ENCODE measurements around the gene HYAL3.
A peak's percentile ranks its signal among the peaks of the same experiment; 100 is the strongest.
"Not testable (repeated sequence)": the region's sequence is repeated elsewhere in the genome, so short reads cannot be mapped to it uniquely, and the experiment has no call there.

The HYAL3 gene

DNA sequence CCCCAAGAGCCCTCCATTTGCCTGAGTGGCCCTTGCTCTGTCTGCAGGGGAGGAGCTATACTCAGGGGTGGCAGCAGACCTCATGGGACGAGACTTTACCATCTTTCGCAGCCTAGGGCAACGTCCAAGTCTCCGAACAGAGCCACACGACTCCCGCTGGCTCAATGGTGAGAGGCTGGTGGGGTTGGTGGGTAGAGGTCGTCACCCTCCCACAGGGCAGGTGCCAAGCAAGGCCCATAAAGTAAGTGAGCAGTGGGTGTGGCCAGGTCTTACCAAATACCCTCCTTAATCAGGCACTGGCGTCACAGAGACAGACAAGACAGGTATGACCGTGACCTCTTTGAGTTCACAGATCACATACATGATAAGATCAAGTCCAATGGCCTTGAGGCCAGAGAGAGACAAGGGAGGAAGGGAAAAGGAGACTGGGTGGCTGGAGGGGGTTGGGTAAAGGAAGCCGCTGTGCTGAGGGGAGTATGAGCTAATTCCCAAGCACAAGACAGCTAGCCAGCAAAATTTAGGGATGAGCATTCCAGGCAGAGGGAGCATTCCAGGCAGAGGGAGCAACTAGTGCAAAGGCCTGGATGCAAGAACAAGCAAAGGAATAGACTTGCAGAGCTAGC lies 27.8 kb downstream of the HYAL3 start:
- DNase-seq (ENCODE audit: extremely low read depth in 1 of 2, low read depth in 1 of 2): no peak

DNA sequence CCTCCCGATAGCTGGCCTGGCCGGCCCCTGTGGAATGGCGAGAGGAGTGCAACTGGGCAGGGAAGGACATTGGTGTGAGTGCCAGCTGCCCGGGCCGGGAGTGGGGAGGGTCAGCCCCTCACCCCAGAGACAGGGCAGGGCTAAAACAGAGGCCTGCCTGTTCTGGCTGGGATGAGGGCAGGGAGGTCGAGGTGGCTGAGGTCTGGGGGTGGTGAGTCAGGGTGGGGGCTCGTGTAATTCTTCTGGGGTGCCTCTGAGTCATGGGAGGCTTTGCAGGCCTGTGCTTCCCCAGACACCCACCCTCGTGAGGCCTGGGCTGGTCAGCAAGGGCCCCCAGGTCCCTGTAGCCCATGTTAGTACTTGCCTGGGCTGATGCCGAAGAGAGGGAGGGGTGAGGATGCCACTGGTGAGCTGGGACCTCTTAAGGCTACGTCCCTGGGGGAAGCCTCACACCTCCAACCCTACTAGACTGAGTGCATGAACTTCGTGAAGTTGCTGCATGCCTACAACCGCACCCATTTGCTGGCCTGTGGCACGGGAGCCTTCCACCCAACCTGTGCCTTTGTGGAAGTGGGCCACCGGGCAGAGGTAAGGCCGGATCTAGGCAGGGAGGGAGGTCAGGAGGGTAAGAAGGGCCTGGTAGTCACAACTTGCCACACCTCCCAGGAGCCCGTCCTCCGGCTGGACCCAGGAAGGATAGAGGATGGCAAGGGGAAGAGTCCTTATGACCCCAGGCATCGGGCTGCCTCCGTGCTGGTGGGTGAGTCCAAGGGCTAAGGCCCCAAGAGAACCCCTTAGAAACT lies 28.6 kb downstream of the HYAL3 start:
- DNase-seq (ENCODE audit: extremely low read depth in 1 of 2, low read depth in 1 of 2): no peak

DNA sequence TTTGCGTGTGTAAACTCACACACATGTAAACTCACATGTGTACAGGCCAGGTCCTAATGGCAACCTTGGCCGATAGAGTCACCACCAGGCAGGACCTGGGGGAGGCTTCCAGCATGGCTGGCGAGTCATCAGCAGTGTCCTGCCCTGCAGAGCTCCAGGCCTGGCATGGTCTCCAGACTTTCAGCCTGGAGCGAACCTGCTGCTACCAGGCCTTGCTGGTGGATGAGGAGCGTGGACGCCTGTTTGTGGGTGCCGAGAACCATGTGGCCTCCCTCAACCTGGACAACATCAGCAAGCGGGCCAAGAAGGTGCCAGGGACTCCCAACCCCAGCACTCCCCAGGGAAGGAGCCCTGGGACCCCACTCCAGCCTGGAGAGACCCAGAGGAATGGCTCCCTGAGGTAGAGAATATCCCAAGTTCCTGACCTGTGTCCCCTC lies 29.2 kb downstream of the HYAL3 start:
- DNase-seq (ENCODE audit: extremely low read depth in 1 of 2, low read depth in 1 of 2): no peak

DNA sequence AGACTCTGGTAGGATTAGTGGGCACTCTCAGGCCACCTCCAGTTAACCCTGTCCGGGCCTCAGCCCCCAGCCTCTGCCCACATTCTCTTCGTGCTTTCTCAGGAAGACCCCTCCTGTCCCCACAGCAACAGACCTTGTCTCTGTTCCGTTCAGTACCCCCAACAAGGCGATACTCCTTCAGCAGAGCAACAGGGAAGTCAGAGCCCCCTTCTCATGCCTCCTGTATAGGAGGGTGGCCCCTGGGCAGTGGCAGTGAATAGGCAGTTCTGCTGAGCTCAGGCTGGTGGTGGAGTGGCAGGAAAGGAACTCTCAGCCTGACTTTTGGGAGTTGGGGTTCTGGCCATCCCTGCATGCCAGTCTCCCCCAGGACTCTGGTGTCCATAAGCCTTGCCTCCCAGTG lies 29.7 kb downstream of the HYAL3 start:
- DNase-seq (ENCODE audit: extremely low read depth in 1 of 2, low read depth in 1 of 2): no peak

DNA sequence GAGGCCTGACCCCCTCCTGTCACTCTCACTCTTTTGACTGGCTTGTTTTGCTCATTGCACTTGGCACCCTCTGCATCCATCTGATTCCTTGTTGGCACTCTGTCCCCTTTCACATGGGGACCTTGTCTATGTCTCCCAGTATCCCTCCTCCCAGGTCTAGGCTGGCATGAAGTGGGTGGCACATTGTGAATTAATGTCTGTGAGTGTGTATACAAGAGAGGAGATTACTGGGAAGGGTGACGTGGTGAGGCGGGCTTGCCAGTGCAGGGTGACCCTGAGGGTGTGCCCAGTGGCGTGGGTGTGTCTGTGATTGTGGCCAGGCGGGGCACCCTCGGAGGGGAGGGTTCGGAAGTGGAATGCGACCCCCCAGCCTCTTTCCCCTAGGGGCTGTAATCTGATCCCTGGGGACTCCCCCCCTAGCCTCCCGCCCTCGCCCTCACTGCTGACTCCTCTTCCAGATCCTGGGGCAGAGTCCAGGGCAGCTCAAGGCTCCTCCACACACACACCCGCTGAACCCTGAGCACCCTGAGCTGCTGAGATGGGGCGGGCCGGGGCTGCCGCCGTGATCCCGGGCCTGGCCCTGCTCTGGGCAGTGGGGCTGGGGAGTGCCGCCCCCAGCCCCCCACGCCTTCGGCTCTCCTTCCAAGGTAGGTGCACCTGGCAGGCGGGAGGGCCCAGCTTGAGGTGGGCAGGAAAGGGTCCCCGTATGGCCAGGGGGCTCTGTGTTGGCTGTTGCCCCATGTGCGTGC lies 30.3 kb downstream of the HYAL3 start, which contains the start of gene SEMA3B:
Gene SEMA3B (plus strand): TSS at position 445 of the 749 bp plus-strand sequence. CDS start 94 bp downstream, at position 539.
- DNase-seq (ENCODE audit: extremely low read depth in 1 of 2, low read depth in 1 of 2): no peak

DNA sequence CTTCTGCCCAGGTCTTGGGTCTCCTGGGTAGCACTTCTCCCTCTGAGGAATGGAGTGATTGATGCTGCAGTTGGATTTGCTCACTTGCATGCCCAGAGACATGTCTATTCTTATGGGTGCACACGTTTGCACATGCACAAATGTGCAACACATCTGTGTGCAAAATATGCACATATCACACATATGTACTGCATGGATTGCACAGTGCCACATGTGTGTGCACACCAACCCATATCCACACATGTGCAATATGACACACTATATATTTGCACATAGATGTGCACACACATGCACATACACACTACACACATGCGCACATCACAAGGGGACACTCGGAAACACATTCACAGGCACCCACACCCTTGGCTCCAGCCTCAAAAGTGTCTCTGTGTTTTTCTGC lies 30.9 kb downstream of the HYAL3 start:
- no peak for DNase-seq (ENCODE audit: extremely low read depth in 1 of 2, low read depth in 1 of 2)

DNA sequence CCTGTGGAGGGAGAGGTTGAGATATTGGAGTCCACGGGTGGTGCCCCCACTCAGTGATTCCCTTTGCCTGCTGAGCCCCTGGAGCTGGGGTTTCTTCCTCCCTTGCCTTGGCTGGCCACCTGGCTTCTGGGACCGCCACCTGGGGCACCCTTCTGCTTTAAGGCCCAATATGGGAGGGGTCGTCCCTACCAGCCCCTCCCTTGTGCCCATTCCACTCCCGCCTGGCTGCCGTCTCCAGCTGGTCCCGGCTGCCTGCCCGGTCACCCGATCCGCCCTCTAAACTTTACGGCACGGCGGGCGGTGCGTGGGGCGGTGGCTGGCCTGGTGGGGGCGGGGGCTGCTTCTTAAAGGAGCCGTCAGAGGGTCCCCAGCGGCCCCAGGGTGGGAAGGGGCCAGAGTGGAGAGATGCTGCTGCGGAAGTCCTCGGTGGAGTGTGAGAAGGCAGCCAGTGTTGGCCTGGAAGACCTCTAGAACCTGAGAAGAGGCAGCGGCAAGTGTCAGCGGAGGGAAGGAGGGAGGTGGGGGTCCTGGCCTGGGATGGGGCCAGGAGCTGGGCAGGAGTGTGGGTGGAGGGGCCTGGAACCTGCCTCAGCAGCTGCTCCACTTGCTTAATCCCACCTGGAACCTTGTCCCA lies 31.8 kb downstream of the HYAL3 start:
- DNase-seq (ENCODE audit: extremely low read depth in 1 of 2, low read depth in 1 of 2): no peak

DNA sequence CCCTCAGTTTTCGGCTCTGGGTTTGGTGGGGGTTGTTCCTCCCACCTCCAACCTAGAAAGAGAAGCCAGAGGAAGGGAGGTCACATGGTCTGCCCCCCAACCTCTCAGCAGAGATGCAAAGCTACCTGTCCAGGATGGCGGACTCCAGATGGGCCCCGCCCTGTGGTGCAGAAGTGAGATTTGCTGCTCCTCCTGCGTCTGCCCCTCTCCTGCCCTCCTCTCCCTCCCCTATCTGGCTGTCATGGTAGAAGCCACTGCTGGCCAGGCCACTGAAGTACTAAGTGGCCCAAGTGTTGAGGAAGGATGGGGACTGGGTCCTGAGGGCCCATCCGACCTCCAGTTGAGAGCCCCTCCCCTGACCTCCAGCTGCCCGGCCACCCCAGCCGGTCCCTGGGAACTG lies 32.4 kb downstream of the HYAL3 start:
- no peak for DNase-seq (ENCODE audit: extremely low read depth in 1 of 2, low read depth in 1 of 2)

DNA sequence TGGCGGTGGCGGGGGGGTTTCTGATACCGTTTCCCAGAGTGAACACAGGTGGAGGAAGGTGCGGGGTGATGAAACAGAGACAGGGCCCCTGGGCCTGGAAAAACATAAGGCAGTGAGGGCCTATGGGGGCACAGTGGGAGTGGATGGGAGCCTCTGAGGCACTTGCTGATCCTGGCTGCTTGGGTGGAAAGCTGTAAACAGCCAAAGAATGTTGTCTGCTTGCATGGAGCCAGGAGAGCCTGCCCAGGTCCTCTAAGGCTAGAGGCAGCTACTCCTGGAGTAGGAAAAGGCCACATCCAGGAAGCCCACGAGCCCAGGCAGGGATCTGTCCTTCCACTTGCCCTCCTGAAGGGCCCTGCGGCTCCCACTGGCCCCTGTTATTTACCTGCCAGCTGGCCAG lies 33.2 kb downstream of the HYAL3 start:
- no peak for DNase-seq (ENCODE audit: extremely low read depth in 1 of 2, low read depth in 1 of 2)

DNA sequence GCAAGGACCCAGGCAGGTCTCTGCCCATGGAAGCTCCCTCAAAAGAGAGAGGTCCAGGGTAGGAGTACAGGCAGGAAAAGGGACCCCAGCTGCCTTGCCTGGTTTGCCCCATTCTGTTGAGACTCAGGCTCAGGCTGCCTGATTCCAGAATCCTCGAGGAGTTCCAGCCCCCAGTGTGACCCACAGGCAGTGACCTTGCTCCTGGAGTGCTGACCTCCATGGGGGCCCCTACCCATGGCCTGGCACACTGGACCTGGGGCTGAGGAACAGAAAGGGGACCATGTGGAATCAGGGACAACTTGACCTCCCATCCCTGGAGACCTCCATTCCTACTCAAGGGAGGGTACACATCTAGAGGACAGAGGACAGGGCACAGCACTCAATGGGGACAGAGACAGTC lies 33.6 kb downstream of the HYAL3 start:
- DNase-seq (ENCODE audit: extremely low read depth in 1 of 2, low read depth in 1 of 2): no peak

DNA sequence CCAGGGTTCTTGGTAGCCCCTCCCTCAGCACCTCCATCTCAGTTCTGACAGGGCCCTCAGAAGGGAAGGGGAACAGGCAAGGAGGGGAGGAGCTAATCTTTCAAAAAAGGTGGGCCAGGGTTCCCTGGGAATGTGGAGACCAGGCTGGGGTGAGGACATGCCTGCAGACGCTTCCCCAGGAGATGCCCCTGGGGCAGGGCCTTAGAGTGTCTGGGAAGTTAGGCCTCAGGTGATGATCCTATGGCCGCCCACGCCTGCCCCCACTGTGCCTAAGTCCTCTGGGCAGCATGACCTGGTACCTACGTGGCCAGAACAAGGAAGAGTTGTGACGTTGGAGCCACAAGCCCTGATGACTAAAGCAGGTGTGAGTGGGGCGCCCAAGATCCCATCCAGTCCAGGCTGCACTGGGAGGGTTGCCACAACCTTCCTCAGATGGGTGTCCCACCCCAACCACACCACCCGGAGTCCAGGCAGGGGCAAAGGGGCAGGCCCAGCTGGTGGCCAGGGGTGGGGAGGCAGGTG lies 34.2 kb downstream of the HYAL3 start:
- no peak for DNase-seq (ENCODE audit: extremely low read depth in 1 of 2, low read depth in 1 of 2)

DNA sequence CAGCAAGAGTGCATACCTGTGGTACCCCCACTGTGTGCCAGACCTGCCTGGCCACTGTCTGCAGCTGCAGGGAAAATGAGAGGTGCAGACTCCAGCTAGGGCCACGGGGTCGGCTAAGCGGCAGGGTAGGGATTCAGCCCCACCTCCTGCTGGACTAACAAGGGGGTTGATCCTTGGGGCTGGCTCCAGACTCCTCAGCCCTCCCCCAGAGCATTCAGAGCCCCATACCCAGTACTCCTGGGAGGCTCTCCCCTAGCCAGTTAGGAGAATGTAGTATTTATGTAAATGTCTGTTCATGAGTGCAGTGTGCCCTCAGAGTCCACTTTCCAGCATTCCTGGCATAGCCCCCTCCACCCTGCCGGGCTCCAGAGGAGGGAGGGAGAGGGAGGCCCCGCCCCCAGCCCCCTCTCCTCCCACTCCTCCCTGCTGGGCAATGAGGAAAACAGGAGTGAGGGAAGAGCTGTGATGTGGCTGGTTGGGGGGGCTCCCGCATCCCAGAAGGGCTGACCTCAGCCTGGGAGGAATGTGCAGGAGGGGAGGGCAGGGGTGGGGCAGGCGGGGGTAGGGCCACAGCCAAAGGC lies 34.7 kb downstream of the HYAL3 start:
- no peak for DNase-seq (ENCODE audit: extremely low read depth in 1 of 2, low read depth in 1 of 2)

DNA sequence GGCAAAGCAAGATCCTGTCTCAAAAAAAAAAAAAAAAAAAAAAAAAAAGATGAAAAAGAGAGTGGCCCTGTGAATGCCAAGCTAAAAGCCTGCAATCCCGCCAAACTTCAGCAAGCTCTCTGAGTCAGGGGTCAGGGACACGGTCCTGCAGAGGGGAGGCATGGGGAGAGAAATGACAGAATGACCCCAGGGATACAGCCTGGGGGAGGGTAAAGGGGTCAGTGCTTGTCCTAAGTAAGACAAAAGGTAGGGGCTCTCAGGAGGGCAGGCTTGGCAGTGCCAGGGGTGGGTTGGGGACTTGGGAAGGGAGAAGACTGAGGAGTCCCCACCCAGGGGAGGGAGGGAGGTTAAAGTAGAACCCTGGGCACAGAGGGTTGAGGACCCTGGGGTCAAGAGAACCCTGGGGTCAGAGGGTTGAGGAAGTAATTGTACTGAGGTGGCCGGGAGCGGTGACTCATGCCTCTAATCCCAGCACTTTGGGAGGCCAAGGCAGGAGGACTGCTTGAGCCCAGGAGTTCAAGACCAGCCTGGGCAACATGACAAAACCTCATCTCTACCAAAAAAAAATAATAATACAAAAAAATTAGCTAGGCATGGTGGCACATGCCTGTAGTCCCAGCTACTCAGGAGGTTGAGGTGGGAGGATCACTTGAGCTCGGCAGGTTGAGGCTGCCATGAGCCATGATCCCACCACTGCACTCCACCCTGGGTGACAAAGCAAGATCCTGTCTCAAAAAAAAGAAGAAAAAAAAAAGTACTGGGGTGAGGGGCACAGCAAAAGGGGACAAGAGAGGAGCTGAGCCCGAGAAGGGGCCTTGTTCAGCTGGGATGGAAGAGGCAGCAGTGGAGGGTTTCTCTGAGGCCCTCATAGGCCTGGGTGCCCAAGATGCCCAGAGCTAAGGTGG lies 35.5 kb downstream of the HYAL3 start:
- no peak for DNase-seq (ENCODE audit: extremely low read depth in 1 of 2, low read depth in 1 of 2)

DNA sequence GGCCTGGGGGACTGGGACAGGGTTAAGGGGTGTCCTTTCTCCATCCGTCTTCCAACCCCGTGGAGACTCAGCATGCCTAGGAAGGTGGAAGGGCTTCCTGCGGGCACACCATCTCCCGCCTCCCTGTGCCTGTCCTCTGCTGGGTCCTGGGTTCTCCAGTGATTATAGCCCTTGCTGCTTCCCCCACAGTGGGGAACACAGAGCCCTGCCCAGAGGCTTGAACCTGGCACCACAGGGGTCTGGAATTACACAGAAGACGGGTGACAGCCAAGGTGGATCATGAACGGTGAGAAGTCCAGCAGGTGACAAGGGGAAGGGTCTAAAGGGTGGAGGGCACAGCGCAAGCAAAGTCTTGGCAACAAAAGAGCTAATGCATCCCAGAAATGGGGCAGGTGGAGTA lies 36.4 kb downstream of the HYAL3 start:
- DNase-seq (ENCODE audit: extremely low read depth in 1 of 2, low read depth in 1 of 2): no peak

DNA sequence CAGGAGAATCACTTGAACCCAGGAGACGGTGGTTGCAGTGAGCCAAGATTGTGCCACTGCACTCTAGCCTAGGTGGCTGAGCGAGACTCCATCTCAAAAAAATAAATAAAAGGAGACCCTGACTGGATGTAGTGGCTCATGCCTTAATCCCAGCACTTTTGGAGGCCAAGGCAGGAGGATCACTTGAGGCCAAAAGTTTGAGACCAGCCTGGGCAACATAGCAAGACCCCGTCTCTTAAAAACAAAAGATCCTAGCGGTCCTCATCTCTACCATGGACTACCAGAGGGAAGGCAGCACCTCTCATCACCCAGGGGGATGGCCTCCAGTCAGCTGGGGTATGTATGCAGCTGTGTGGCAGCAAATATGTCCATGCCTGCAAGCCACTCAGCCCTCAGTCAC lies 37.0 kb downstream of the HYAL3 start:
- not testable (repeated sequence) for DNase-seq (ENCODE audit: extremely low read depth in 1 of 2, low read depth in 1 of 2)

DNA sequence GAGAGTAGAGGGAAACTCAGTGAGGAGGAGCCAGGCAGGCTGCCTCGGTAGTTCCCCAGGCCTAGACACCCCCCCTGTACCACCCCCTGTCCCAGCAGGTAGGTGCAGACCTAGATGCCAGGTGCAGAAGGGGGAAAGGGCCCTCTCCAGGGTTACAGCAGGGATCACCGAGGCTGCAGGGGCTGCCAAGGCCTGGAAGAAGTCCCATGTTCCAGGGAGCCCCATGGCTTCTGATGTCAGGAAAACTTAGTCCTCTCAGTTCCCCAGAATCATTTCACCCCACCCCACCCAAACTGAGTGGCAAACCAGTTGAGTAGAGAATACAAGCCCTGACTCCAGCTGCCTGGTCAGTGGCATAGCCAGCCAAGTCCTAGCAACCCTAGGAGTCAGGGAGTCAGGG lies 37.7 kb downstream of the HYAL3 start:
- DNase-seq (ENCODE audit: extremely low read depth in 1 of 2, low read depth in 1 of 2): no peak

DNA sequence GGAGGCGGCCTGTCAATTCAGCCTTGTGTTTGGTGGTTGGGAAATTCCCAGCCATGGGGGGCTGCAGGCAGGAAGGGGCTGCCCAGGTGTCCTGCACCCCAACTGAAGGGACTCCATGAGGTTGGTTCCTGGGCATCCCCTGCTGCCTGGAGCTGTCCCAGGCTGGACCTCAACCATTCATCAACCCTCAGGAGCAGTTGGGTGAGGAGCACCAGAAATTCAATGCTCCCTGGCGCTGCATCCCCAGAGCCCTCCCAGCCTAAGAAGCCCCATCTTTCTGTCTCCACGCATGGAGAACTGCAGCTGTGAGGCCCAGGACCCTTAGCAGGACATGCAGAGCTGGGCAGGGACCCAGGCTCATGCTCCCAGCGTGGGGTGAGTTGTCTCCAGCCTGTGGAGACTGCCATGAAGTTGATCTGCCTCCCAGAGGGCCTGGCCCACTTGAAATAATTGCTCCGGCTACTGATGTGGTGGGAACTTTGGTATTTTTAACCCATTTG lies 38.2 kb downstream of the HYAL3 start:
- DNase-seq (ENCODE audit: extremely low read depth in 1 of 2, low read depth in 1 of 2): no peak

DNA sequence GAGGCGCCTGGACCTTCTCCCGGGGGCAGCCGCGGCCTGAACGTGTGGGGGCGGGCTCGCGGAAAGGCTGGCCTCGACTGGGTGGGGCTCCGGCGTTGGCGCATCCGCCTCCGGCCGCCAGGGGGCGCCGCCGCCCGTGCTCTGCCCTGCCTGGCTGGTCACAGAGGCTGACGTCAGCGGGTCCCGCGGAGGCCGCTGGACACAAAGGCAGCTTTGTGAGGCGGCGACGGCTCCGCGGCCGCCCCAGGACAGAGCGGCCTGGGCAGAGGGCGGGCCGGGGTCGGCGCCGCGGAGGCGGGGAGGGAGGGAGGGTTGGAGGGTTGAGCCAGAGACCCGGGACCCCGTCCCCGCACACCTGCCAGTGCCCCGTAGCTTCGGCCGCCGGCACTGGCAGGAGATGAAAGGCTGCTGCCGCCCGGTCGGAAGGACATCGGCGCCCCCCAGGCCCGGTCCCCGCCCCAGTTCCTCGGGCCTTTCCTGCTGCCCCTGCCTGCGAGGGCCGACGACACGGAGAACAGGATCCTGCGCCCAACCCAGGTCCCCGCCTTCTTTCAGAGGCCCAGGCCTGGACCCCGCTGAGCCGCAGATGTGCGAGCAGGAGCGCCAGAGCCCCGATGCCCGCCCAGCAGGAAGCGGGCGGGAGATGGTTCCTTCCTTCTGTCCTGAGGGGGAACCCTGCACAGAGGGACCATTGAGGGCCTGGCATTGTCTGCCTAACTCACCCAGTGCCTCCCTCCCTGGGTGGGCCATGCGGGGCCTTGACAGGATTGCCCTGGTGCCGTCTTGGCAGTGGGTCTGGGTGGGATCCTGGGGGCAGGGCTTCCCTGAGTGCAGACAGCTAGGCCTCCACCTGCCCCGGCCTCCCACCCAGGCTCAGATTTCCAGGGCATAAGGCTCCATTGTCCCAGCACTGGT lies 38.9 kb downstream of the HYAL3 start:
- peak; percentile 74 to 78 for DNase-seq (ENCODE audit: extremely low read depth in 1 of 2, low read depth in 1 of 2)

Data from stimulated activated CD8-positive, alpha-beta memory T cell treated with anti-CD3 and anti-CD28 coated beads, Interleukin-7, amount 100 ng/mL, for 48 hours (primary cell).